MCF 10A (cell line): ENCODE data around the gene BAHCC1. TPM values are rescaled to one million over a fixed set of nuclear protein-coding genes. Genes with fewer than 3 reads are reported as not detected.

Experiments
- BruUV-seq: library from RNA; stranded (reverse); fragments of 400-500 nt; replicated peaks from 2 replicates; lab custom pipeline; 2021; lab: Mats Ljungman, UMichigan
- CTCF ChIA-PET: fragments of 300-600 bp; sonication (Branson Sonifier 250); formaldehyde crosslinking; extraction: SDS; loops from one replicate; lab custom pipeline; 2021; ENCODE audit warnings: antibody characterized with exemption, inconsistent platforms; lab: Yijun Ruan, JAX
- POLR2A ChIA-PET: fragments of 300-600, 350-650 bp; sonication (Branson Sonifier 250); formaldehyde crosslinking; extraction: SDS; loops from one replicate; lab custom pipeline; 2020; ENCODE audit warnings: antibody characterized with exemption, inconsistent platforms; lab: Yijun Ruan, JAX
- DNase-seq: peaks from one replicate; pipeline ENCODE4 v3.0.0-alpha.2; 2018; ENCODE audit not compliant: unreplicated experiment
- H3K27ac Mint-ChIP-seq: one replicate; pipeline ENCODE4 v1.8.0; 2022; ENCODE audit warnings: mild to moderate bottlenecking, low read depth, mixed read lengths; ENCODE audit not compliant: unreplicated experiment
- H3K27me3 Mint-ChIP-seq: one replicate; pipeline ENCODE4 v1.8.0; 2022; ENCODE audit warnings: mixed read lengths; ENCODE audit not compliant: insufficient read depth, unreplicated experiment
- H3K36me3 Mint-ChIP-seq: one replicate; pipeline ENCODE4 v1.8.0; 2022; ENCODE audit warnings: mild to moderate bottlenecking, moderate library complexity, mixed read lengths; ENCODE audit not compliant: insufficient read depth, unreplicated experiment
- H3K4me1 Mint-ChIP-seq: one replicate; pipeline ENCODE4 v1.8.0; 2022; ENCODE audit warnings: mixed read lengths; ENCODE audit not compliant: insufficient read depth, unreplicated experiment
- H3K4me3 Mint-ChIP-seq: one replicate; pipeline ENCODE4 v1.8.0; 2022; ENCODE audit warnings: mild to moderate bottlenecking, moderate library complexity, mixed read lengths; ENCODE audit not compliant: unreplicated experiment
- H3K9me3 Mint-ChIP-seq: one replicate; pipeline ENCODE4 v1.8.0; 2022; ENCODE audit warnings: mixed read lengths; ENCODE audit not compliant: unreplicated experiment
- CTCF ChIP-seq: fragments of 200-600 bp; IDR thresholded peaks from one replicate; pipeline ENCODE4 v1.8.0; 2022; ENCODE audit warnings: antibody characterized with exemption, mild to moderate bottlenecking; ENCODE audit not compliant: unreplicated experiment
- intact Hi-C: fragments of 100-400 bp; cut with micrococcal nuclease; formaldehyde crosslinking; loops from 2 replicates; pipeline ENCODE4 v1.14.1; 2022
- total RNA-seq: library from RNA; stranded (reverse); gene quantifications from 2 replicates; pipeline ENCODE4 v1.2.3, GENCODE V29; 2022

Gene BAHCC1
- total RNA-seq, 1 experiment from 2014 or later, result 7.4 TPM

- no TSS peak for BruUV-seq
- TF ChIP-seq CTCF, result no peak
- POLR2A ChIA-PET, result interaction anchor here (0.6 to 1.6 kb wide), 2 partner anchors 10 to 38 kb away, joined by 3 to 6 read pairs; no protein-coding TSS in a partner anchor
- H3K36me3 Mint-ChIP-seq, result no peaks in the 10 kb centered on the region
- intact Hi-C loops, result no loop called here
- no peaks in the 10 kb centered on the region for H3K27me3 Mint-ChIP-seq
- no peaks in the 10 kb centered on the region for H3K9me3 Mint-ChIP-seq
- no peak overlapping the region for H3K27ac Mint-ChIP-seq
- H3K4me3 Mint-ChIP-seq, result no peak overlapping the region
- DNase-seq, result no peak
- CTCF ChIA-PET, result interaction anchor here (0.5 to 0.6 kb wide), 3 partner anchors 9 to 102 kb away, joined by 3 read pairs; no protein-coding TSS in a partner anchor
- peaks cover 6% of the 10 kb centered on the region for H3K4me1 Mint-ChIP-seq
Measured at GRCh38 chr17:81498953-81499600, 103.8 kb downstream of the BAHCC1 start.

GRCh38 chr17:81499601-81499970 is 104.3 kb downstream of the BAHCC1 start:
- ChIA-PET POLR2A (interaction anchor here (1.6 kb wide), 1 partner anchor 9 kb away, joined by 6 read pairs; no protein-coding TSS in a partner anchor), CTCF (interaction anchor here (0.5 to 0.9 kb wide), 2 partner anchors 15 to 96 kb away, joined by 3 read pairs; no protein-coding TSS in a partner anchor)
- Mint-ChIP-seq H3K27ac (no peak overlapping the region), H3K4me1 (peaks cover 6% of the 10 kb centered on the region), H3K27me3 (no peaks in the 10 kb centered on the region), H3K4me3 (no peak overlapping the region), H3K9me3 (no peaks in the 10 kb centered on the region), H3K36me3 (no peaks in the 10 kb centered on the region)
- TF ChIP-seq CTCF, result no peak
- BruUV-seq, result no TSS peak
- intact Hi-C loops, result no loop called here
- DNase-seq, result no peak

- BruUV-seq, result no TSS peak
- no peak for DNase-seq
Measured at GRCh38 chr17:81500047-81500446, 104.8 kb downstream of the BAHCC1 start.

More at GRCh38 chr17:81500047-81500446, 104.8 kb downstream of the BAHCC1 start:
- no peak for TF ChIP-seq CTCF
- no peaks in the 10 kb centered on the region for H3K36me3 Mint-ChIP-seq
- no peaks in the 10 kb centered on the region for H3K9me3 Mint-ChIP-seq
- POLR2A ChIA-PET, result interaction anchor here (1.6 kb wide), 1 partner anchor 9 kb away, joined by 6 read pairs; no protein-coding TSS in a partner anchor
- H3K27ac Mint-ChIP-seq, result no peak overlapping the region
- no peaks in the 10 kb centered on the region for H3K27me3 Mint-ChIP-seq
- H3K4me3 Mint-ChIP-seq, result no peak overlapping the region
- CTCF ChIA-PET, result interaction anchor here (0.9 kb wide), 1 partner anchor 16 kb away, joined by 3 read pairs; no protein-coding TSS in a partner anchor
- intact Hi-C loops, result no loop called here
- H3K4me1 Mint-ChIP-seq, result peaks cover 6% of the 10 kb centered on the region
